ENCODE measurements around the gene HJURP.

- TF ChIP-seq CTCF (IDR thresholded peaks at IDR 0.05), result no peak
- no peak for TF ChIP-seq EP300 (IDR thresholded peaks at IDR 0.05)
- TF ChIP-seq POLR2A (IDR thresholded peaks at IDR 0.05), result no peak
- TF ChIP-seq POLR2AphosphoS5 (IDR thresholded peaks at IDR 0.05), result no peak
Measured at GRCh38 chr2:233807215-233807865, 47.0 kb downstream of the HJURP start.

All from gastroesophageal sphincter (tissue), 3 donors.